KMS-11 (cell line): ENCODE measurements around the gene MEGF6.

ENCODE experiments used
- H2AFZ ChIP-seq: fragments of 200-600 bp; sonication (generic); 2 replicates; pipeline ENCODE4 v1.6.1; 2016; ENCODE audit warnings: antibody characterized with exemption, mixed run types, low read depth
- H3K27ac ChIP-seq: fragments of 200-600 bp; sonication (generic); 2 replicates; pipeline ENCODE4 v1.6.1; 2016; ENCODE audit warnings: mild to moderate bottlenecking, mixed run types
- H3K27me3 ChIP-seq: fragments of 200-600 bp; sonication (generic); 2 replicates; pipeline ENCODE4 v1.6.1; 2017; ENCODE audit warnings: mild to moderate bottlenecking, low read depth, mixed run types, moderate library complexity; ENCODE audit not compliant: insufficient read depth
- H3K36me3 ChIP-seq: fragments of 200-600 bp; sonication (generic); 2 replicates; pipeline ENCODE4 v1.6.1; 2017; ENCODE audit warnings: mild to moderate bottlenecking, mixed run types; ENCODE audit not compliant: insufficient read depth
- H3K4me1 ChIP-seq: fragments of 200-600 bp; sonication (generic); 2 replicates; pipeline ENCODE4 v1.6.1; 2016; ENCODE audit warnings: mild to moderate bottlenecking, low read depth, mixed run types; ENCODE audit not compliant: poor library complexity, severe bottlenecking
- H3K4me2 ChIP-seq: fragments of 200-600 bp; sonication (generic); 2 replicates; pipeline ENCODE4 v1.7.0; 2016; ENCODE audit warnings: mild to moderate bottlenecking, mixed run types
- H3K4me3 ChIP-seq: fragments of 200-600 bp; sonication (generic); IDR thresholded peaks from 2 replicates; pipeline ENCODE4 v1.6.1; 2017; ENCODE audit warnings: low read depth, low read length, mixed read lengths; ENCODE audit not compliant: insufficient read depth
- H3K79me2 ChIP-seq: fragments of 200-600 bp; sonication (generic); 2 replicates; pipeline ENCODE4 v1.6.1; 2016; ENCODE audit warnings: low read depth, mixed run types; ENCODE audit not compliant: insufficient read depth
- H3K9ac ChIP-seq: fragments of 200-600 bp; sonication (generic); 2 replicates; pipeline ENCODE4 v1.6.1; 2016; ENCODE audit warnings: mild to moderate bottlenecking, mixed run types
- H4K20me1 ChIP-seq: fragments of 200-600 bp; sonication (generic); 2 replicates; pipeline ENCODE4 v1.6.1; 2016; ENCODE audit warnings: mild to moderate bottlenecking, mixed run types; ENCODE audit not compliant: insufficient read depth
- CTCF ChIP-seq: fragments of 200-600 bp; sonication (generic); conservative IDR thresholded peaks from 2 replicates; pipeline ENCODE4 v1.6.1; 2017; ENCODE audit warnings: low read depth, mild to moderate bottlenecking, antibody characterized with exemption, low read length, moderate library complexity, mixed read lengths

MEGF6 gene

GRCh38 chr1:3504151-3504821 is 107.0 kb downstream of the MEGF6 start:
- no peaks in the 10 kb centered on the region for H4K20me1 ChIP-seq
- peaks cover 66% of the 10 kb centered on the region for H3K27me3 ChIP-seq
- no peaks in the 10 kb centered on the region for H3K4me1 ChIP-seq
- TF ChIP-seq CTCF = no peak
- H3K4me3 ChIP-seq = no peak overlapping the region
- no peaks in the 10 kb centered on the region for H3K79me2 ChIP-seq
- no peak overlapping the region for H3K4me2 ChIP-seq
- no peak overlapping the region for H3K9ac ChIP-seq
- no peaks in the 10 kb centered on the region for H3K36me3 ChIP-seq
- no peak overlapping the region for H2AFZ ChIP-seq
- H3K27ac ChIP-seq = no peak overlapping the region

- Histone ChIP-seq H3K4me3 (no peak overlapping the region), H3K36me3 (no peaks in the 10 kb centered on the region), H3K9ac (no peak overlapping the region), H3K27me3 (peaks cover 62% of the 10 kb centered on the region), H3K27ac (no peak overlapping the region), H3K4me2 (no peak overlapping the region), H3K4me1 (no peaks in the 10 kb centered on the region), H4K20me1 (no peaks in the 10 kb centered on the region), H3K79me2 (no peaks in the 10 kb centered on the region), H2AFZ (no peak overlapping the region)
- no peak for TF ChIP-seq CTCF
These were observed 107.8 kb downstream of the MEGF6 start for GRCh38 chr1:3503525-3503886.

- Histone ChIP-seq H3K27me3 (peaks cover 68% of the 10 kb centered on the region), H4K20me1 (no peaks in the 10 kb centered on the region), H3K4me1 (no peaks in the 10 kb centered on the region), H3K36me3 (no peaks in the 10 kb centered on the region), H3K4me2 (no peak overlapping the region), H2AFZ (no peak overlapping the region), H3K79me2 (no peaks in the 10 kb centered on the region), H3K9ac (no peak overlapping the region), H3K4me3 (no peak overlapping the region), H3K27ac (no peak overlapping the region)
- TF ChIP-seq CTCF = no peak
These were observed 108.4 kb downstream of the MEGF6 start for GRCh38 chr1:3502641-3503524.

- no peak overlapping the region for H3K27ac ChIP-seq
These were observed 109.3 kb downstream of the MEGF6 start for GRCh38 chr1:3501856-3502640.

More at GRCh38 chr1:3501856-3502640, 109.3 kb downstream of the MEGF6 start:
- Histone ChIP-seq H3K27me3 (peaks cover 68% of the 10 kb centered on the region), H3K4me1 (no peaks in the 10 kb centered on the region), H2AFZ (no peak overlapping the region), H4K20me1 (no peaks in the 10 kb centered on the region), H3K79me2 (no peaks in the 10 kb centered on the region), H3K4me2 (no peak overlapping the region), H3K4me3 (no peak overlapping the region), H3K36me3 (no peaks in the 10 kb centered on the region), H3K9ac (no peak overlapping the region)
- no peak for TF ChIP-seq CTCF
